Right atrium auricular region (tissue), 2 donors: ENCODE measurements around the gene CD4. TPM values are rescaled to one million over a fixed set of nuclear protein-coding genes. Genes with fewer than 3 reads are reported as not detected.
"Not testable (repeated sequence)": the region's sequence is repeated elsewhere in the genome, so short reads cannot be mapped to it uniquely, and the experiment has no call there.

Experiments used
- DNase-seq: peaks from one replicate; pipeline ENCODE4 v3.0.0-alpha.2; 2019; ENCODE audit warnings: low spot score
- H3K27ac ChIP-seq, 2 donors: fragments of 200-600 bp; sonication (generic); 1 replicate in 1 of 2; 2 replicates in 1 of 2; pipeline ENCODE4 v1.5.1; 2016 to 2019
- H3K27me3 ChIP-seq, 2 donors: fragments of 200-600 bp; sonication (generic); one replicate each; pipeline versions ENCODE4 v1.5.1 to v1.6.0; 2017 to 2019
- H3K36me3 ChIP-seq: fragments of 200-600 bp; sonication (generic); one replicate; pipeline ENCODE4 v1.5.1; 2016
- H3K4me1 ChIP-seq, 2 donors: fragments of 200-600 bp; sonication (generic); one replicate each; pipeline versions ENCODE4 v1.5.1 to v1.6.0; 2017 to 2019
- H3K4me3 ChIP-seq, 2 donors: fragments of 200-600 bp; sonication (generic); 1 replicate in 1 of 2; 2 replicates in 1 of 2; pipeline ENCODE4 v1.5.1; 2017 to 2019; ENCODE audit warnings: mild to moderate bottlenecking in 1 of 2, moderate library complexity in 1 of 2
- H3K9me3 ChIP-seq, 2 donors: fragments of 200-600 bp; sonication (generic); one replicate each; pipeline ENCODE4 v1.5.1; 2019
- total RNA-seq, 2 donors: library from RNA; depleted of rRNA; stranded (reverse); fragments of >200 nt; gene quantifications; one replicate each; pipeline ENCODE4 v1.1.0, GENCODE V29; 2016
- TF ChIP-seq, protein P1 (sequence below), 2 donors: fragments of 200-600 bp; sonication (generic); IDR thresholded peaks; one replicate each; pipeline ENCODE4 v1.5.1; 2019; ENCODE audit warnings: antibody characterized with exemption in 2 of 2

Gene CD4
- total RNA-seq, result 1 to 10 TPM; 3.2 to 7.3 TPM

DNA sequence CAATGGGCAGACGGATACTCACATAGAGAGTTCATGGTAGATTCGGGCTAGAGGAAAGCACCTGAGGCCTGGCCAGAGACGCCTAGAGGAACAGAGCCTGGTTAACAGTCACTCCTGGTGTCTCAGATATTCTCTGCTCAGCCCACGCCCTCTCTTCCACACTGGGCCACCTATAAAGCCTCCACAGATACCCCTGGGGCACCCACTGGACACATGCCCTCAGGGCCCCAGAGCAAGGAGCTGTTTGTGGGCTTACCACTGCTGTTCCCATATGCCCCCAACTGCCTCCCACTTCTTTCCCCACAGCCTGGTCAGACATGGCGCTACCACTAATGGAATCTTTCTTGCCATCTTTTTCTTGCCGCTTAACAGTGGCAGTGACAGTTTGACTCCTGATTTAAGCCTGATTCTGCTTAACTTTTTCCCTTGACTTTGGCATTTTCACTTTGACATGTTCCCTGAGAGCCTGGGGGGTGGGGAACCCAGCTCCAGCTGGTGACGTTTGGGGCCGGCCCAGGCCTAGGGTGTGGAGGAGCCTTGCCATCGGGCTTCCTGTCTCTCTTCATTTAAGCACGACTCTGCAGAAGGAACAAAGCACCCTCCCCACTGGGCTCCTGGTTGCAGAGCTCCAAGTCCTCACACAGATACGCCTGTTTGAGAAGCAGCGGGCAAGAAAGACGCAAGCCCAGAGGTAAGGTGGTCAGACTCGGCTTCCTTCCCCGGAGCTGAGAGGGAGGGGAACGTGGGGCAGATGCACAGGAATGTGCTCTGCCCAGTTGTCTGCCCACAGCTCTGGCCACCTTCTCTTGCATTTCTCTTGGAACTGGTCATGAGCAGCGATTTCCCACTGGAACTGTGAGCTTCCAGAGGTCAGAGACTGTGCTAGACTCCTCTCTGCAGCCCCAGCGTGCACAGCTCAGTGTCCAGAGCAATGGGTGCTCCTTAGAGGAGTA lies at the start of gene CD4:
TSS of gene CD4 (plus strand) at position 557 of the 953 bp plus-strand sequence. CDS start 10,611 bp downstream, outside the sequence.
- H3K27ac ChIP-seq, result peak within 1 kb of the TSS in 1 of 2 donors; percentile 20
- peak within 1 kb of the TSS in 1 of 2 donors; percentile 28 for H3K4me3 ChIP-seq
- no peaks in the 10 kb centered on the region for H3K36me3 ChIP-seq
- peak; percentile 73 for DNase-seq
- no peaks in the 10 kb centered on the region for H3K27me3 ChIP-seq
- H3K4me1 ChIP-seq, result no peaks in the 10 kb centered on the region
- H3K9me3 ChIP-seq, result no peaks in the 10 kb centered on the region
- TF ChIP-seq, protein P1, sequence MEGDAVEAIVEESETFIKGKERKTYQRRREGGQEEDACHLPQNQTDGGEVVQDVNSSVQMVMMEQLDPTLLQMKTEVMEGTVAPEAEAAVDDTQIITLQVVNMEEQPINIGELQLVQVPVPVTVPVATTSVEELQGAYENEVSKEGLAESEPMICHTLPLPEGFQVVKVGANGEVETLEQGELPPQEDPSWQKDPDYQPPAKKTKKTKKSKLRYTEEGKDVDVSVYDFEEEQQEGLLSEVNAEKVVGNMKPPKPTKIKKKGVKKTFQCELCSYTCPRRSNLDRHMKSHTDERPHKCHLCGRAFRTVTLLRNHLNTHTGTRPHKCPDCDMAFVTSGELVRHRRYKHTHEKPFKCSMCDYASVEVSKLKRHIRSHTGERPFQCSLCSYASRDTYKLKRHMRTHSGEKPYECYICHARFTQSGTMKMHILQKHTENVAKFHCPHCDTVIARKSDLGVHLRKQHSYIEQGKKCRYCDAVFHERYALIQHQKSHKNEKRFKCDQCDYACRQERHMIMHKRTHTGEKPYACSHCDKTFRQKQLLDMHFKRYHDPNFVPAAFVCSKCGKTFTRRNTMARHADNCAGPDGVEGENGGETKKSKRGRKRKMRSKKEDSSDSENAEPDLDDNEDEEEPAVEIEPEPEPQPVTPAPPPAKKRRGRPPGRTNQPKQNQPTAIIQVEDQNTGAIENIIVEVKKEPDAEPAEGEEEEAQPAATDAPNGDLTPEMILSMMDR (IDR thresholded peaks at IDR 0.05), result no peak

DNA sequence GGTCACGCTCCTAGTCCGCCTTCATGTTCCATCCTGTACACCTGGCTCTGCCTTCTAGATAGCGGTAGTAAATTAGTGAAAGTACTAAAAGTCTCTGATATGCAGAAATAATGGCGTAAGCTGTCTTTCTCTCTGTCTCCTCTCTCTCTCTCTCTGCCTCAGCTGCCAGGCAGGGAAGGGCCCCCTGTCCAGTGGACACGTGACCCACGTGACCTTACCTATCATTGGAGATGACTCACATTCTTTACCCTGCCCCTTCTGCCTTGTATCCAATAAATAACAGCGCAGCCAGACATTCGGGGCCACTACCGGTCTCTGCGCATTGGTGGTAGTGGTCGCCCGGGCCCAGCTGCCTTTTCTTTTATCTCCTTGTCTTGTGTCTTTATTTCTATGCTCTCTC lies 47.2 kb upstream of the CD4 start:
- not testable (repeated sequence) for H3K27ac ChIP-seq, H3K4me3 ChIP-seq, DNase-seq

DNA sequence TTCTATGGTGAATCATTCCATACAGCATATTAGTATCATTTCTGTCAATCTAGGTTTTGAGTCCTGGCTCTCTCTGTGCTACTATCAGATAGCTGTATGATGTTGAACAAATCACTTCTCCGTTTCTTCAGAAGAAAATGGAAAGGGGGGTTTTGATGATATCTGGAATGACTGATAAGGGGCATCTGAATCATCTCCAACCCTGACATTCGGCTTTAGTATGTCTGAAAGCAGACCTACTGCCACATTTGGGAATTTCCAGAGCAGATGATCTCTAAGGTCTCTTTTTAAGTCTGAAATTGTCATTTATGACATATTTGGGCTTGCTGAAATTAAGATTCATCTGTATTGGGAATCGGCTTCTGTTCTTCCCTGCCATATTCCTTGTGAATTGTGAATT lies 46.5 kb upstream of the CD4 start:
- Histone ChIP-seq H3K9me3 (no peaks in the 10 kb centered on the region), H3K4me3 (no peak overlapping the region), H3K36me3 (peaks cover 9% of the 10 kb centered on the region), H3K4me1 (no peaks in the 10 kb centered on the region), H3K27ac (no peak overlapping the region), H3K27me3 (no peaks in the 10 kb centered on the region)
- TF ChIP-seq, protein P1 (IDR thresholded peaks at IDR 0.05), result no peak
- no peak for DNase-seq

More for the DNA sequence above, 47.2 kb upstream of the CD4 start:
- H3K9me3 ChIP-seq, H3K27me3 ChIP-seq, H3K4me1 ChIP-seq, H3K36me3 ChIP-seq: not testable (repeated sequence)

DNA sequence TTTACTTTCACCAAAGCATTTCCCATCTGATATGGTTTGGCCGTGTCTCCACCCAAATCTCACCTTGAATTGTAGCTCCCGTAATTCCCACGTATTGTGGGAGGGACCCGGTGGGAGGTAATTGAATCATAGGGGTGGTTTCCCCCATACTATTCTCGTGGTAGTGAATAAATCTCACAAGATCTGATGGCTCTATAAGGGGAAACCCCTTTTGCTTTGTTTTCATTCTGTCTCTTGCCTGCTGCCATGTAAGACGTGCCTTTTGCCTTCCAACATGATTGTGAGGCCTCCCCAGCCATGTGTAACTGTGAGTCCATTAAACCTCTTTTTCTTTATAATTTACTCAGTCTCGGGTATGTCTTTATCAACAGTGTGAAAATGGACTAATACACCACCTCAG lies 46.0 kb upstream of the CD4 start:
- DNase-seq, H3K27me3 ChIP-seq, H3K4me1 ChIP-seq, H3K9me3 ChIP-seq, H3K4me3 ChIP-seq, H3K27ac ChIP-seq: not testable (repeated sequence)
- H3K36me3 ChIP-seq, result peaks cover 14% of the 10 kb centered on the region

DNA sequence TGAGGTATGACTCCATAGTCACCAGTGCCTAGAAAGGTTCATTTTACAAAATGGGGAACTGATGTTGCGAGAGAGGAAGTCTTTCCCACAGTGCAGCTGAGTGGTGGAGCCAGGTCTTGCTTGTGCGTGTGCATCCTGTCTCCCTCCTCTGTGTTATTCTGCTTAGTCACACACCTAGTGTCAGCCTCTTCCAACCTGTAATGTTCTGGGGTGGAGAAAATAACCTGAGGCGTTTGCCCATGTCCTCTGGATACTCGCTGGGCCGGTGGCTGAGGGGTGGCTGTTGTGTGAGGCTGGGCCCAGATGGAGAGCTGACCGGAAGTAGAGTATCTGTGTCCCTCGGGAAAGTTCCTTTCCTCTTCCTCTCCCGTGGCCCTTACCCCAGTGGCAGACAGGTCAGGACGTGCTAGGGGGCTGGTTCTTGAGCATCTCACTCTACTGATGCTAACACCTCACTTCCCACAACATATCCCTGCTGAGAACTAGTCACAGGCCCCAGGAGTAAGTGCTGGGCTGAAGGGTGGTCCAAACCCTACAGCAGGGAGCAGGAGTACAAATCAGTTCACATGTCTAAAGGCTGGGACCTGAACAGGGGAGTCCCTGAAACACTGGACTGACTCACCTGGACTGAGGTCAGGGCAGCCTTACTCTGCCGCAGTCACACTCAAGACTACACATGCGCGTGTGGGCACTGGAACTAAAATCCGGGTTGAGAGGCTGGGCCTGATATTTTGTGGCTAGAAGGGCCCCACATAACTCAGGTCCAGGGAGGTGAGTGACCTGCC lies 43.4 kb upstream of the CD4 start:
- H3K4me3 ChIP-seq, result no peak overlapping the region
- TF ChIP-seq, protein P1 (IDR thresholded peaks at IDR 0.05), result no peak
- no peaks in the 10 kb centered on the region for H3K4me1 ChIP-seq
- no peaks in the 10 kb centered on the region for H3K27me3 ChIP-seq
- no peaks in the 10 kb centered on the region for H3K9me3 ChIP-seq
- peak overlapping the region in 1 of 2 donors; percentile 31 for H3K27ac ChIP-seq
- H3K36me3 ChIP-seq, result peaks cover 40% of the 10 kb centered on the region
- no peak for DNase-seq

DNA sequence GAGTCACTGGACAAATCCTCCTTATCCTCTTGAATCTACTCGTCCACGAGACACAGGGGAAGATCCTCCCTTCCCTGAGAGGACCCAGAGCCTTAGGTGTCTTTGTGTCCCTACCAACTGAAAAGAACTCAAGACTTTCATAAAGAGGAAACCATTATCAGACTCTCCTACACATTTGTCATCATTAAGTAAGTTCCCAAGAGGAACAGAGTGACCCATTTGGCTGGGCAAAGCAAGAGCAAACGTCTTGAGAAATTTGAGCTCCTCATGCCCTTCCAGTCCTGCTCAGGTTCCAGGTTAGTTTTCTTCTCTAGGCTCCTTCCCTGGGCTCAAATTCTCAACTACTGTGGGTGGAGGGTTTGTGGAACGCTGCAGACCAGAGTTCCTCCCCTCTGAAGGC lies 42.1 kb upstream of the CD4 start:
- Histone ChIP-seq H3K27ac (no peak overlapping the region), H3K4me1 (peaks cover 0 to 7% of the 10 kb centered on the region in 2 donors), H3K36me3 (peaks cover 47% of the 10 kb centered on the region), H3K27me3 (no peaks in the 10 kb centered on the region), H3K4me3 (no peak overlapping the region), H3K9me3 (no peaks in the 10 kb centered on the region)
- DNase-seq, result no peak
- TF ChIP-seq, protein P1 (IDR thresholded peaks at IDR 0.05), result no peak
